Stimulated activated CD4-positive, alpha-beta T cell treated with anti-CD3 and anti-CD28 coated beads, Interleukin-1b, Interleukin-23, amount 100 ng/mL, for 24 hours (primary cell): ENCODE data around the gene C22orf15.

Source experiments
- DNase-seq, 4 experiments: peaks; one replicate each; pipeline ENCODE4 v3.0.0-alpha.2; 2020; ENCODE audit warnings: low read depth in 4 of 4, low spot score in 1 of 4

Gene C22orf15

DNA sequence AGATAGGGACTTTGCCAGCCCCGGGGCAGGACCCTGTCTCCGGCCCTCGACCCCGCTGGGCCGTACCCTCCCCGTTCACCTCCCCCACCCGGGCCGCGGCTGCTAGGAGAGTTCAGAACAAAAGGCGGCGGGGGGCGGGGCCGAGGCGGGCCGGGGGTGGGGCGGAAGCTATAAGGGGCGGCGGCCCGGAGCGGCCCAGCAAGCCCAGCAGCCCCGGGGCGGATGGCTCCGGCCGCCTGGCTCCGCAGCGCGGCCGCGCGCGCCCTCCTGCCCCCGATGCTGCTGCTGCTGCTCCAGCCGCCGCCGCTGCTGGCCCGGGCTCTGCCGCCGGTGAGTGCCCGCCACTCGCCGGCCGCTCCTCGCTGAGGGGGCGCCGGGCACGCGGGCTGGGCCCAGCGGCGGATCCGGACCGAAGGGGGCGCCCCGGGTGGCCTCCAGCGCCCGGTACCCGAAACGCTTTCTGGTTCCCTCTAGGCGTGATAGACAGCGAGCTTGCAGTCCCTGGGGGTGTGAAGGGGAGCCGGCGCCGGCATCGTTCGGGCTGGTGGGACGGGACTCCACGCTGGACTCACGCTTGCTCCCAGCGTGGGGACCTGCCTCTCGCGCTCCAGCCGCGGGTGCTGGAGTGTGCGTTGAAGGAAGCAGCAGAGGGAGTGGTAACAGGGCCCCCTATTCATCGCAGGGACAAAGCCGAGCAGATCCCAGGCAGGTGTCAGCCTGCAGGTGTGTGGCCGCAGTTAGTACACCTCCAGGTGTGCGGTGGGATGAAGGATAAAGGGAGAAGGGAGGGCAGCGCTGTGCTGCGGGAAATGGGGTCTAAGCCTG lies 10.1 kb downstream of the C22orf15 start, which contains the start of gene MMP11:
MMP11 (plus strand) TSS at position 201 of the 825 bp plus-strand sequence; CDS start at position 223, 22 bp downstream.
- DNase-seq = peak in 2 of 4 experiments; percentile 33 to 49

DNA sequence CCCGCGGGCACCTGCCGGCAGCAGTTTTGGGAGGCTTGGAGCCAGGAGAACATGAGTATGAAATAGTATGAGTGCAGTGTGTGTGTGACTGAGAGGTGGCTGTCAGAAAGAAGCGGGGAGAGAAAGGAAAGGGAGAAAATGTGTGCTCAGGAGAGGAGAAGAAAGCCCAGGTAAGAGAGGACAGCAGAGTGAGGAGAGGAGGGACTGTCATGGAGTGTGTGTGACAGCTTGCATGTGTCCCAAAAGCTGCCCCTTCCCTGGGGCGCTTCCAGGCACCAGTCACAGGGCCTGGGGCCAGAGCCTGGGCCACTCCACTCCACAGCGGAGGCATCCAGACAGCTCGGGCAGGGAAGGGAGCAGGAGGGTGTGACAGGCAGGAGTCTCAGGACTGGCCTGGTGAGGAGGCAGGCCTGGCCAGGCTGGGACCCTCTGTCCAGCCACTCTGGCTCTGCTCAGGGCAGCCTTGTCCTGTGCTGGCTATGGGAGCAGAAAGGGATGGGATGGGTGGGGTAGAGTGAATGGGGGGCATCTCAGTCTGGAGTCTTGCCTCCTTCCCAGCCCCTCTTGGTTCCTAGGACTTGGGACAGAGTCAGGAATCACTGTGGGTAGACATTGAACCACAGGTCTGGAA lies 10.8 kb downstream of the C22orf15 start:
- no peak for DNase-seq

GRCh38 chr22:23774114-23774921 lies 11.5 kb downstream of the C22orf15 start:
- no peak for DNase-seq

- no peak for DNase-seq
Observed at GRCh38 chr22:23774922-23775436, 12.2 kb downstream of the C22orf15 start.

GRCh38 chr22:23775779-23776375 lies 13.1 kb downstream of the C22orf15 start:
- DNase-seq = no peak

DNA sequence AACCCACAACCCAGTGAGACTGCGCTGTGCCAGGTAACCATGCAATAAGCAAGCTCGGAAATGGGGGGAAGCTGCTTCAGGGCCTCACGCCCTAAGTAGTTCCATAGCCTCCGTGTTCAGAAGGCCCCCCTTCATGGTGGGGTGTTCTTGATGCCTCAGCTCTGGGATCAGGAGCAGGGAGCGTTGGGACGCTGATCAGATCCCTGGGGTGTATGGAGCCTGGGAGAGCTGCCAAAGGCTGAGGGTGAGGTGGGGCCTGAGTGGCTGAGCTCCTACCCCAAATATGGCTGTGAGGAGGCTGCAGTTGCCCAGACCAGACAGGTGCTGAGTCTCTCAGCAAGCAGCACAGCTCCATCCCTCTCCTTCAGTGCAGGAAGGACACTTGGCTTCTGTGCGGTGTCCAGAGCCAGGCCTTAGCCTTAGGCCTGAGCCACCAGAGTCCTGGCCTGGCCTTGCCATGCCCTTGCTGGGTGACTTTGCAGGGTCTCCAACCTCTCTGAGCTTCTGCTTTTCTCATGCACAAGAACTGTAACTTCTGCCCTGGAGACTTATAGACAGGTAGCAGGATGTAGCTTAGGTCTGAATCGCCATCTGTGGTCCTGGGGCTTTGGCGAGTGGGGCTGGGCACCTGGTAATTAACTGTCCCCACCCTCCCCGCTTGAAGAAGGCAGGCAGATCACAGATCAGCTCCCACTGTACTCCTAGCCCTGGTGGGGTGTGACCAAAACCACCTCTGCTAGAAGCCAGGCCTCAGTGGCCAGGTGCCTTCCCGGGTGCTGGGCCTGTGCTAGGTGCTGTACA lies 15.2 kb downstream of the C22orf15 start:
- DNase-seq = no peak

- DNase-seq = no peak
Observed at GRCh38 chr22:23778577-23778900, 15.7 kb downstream of the C22orf15 start.

DNA sequence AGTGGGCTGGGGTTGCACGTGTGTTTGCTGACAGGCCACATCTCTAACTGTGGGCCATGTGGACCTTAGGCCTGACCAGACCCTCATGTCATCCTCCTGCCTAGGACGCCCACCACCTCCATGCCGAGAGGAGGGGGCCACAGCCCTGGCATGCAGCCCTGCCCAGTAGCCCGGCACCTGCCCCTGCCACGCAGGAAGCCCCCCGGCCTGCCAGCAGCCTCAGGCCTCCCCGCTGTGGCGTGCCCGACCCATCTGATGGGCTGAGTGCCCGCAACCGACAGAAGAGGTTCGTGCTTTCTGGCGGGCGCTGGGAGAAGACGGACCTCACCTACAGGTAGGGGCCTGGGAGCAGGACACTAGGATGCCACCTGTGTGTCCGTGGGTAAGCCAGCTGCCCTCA lies 16.3 kb downstream of the C22orf15 start:
- DNase-seq = no peak

DNA sequence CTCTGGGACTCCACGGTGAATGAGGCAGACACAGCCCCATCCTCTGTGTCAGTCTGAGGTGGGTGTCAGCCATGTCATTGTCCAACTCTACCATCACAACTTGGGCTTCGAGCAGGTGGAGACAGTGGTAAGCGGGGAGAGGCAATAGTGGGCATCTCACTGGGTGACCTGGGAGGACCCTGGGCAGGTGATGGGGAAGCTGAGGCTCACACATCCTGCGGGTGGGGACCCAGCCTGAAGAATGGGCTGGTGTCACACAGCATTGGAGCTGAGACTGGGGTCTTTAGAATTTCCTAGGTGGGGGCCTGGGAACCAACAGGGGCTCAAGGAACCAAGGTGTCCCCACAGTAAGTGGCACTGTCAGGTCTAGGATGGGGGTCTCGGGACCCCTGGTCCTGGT lies 16.9 kb downstream of the C22orf15 start:
- no peak for DNase-seq

- no peak for DNase-seq
Observed at GRCh38 chr22:23780146-23780748, 17.5 kb downstream of the C22orf15 start.

DNA sequence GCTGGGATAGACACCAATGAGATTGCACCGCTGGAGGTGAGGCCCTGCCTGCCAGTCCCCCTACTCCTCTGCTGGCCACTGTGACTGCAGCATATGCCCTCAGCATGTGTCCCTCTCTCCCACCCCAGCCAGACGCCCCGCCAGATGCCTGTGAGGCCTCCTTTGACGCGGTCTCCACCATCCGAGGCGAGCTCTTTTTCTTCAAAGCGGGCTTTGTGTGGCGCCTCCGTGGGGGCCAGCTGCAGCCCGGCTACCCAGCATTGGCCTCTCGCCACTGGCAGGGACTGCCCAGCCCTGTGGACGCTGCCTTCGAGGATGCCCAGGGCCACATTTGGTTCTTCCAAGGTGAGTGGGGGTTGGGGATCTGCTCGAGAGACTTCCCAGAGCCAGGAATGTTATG lies 18.3 kb downstream of the C22orf15 start:
- no peak for DNase-seq

GRCh38 chr22:23781511-23782183 lies 18.9 kb downstream of the C22orf15 start:
- DNase-seq = no peak

DNA sequence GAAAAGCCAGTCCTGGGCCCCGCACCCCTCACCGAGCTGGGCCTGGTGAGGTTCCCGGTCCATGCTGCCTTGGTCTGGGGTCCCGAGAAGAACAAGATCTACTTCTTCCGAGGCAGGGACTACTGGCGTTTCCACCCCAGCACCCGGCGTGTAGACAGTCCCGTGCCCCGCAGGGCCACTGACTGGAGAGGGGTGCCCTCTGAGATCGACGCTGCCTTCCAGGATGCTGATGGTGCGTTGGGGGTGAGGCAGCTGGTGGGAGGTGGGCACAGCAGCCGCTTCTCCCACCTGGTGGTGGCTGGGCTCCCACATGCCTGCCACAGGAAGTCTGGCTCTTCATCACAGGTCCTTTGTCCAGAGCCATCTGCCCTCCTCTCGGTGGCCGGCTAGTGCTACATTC lies 19.5 kb downstream of the C22orf15 start:
- DNase-seq = no peak

- no peak for DNase-seq
Observed at GRCh38 chr22:23782703-23783102, 19.9 kb downstream of the C22orf15 start.

DNA sequence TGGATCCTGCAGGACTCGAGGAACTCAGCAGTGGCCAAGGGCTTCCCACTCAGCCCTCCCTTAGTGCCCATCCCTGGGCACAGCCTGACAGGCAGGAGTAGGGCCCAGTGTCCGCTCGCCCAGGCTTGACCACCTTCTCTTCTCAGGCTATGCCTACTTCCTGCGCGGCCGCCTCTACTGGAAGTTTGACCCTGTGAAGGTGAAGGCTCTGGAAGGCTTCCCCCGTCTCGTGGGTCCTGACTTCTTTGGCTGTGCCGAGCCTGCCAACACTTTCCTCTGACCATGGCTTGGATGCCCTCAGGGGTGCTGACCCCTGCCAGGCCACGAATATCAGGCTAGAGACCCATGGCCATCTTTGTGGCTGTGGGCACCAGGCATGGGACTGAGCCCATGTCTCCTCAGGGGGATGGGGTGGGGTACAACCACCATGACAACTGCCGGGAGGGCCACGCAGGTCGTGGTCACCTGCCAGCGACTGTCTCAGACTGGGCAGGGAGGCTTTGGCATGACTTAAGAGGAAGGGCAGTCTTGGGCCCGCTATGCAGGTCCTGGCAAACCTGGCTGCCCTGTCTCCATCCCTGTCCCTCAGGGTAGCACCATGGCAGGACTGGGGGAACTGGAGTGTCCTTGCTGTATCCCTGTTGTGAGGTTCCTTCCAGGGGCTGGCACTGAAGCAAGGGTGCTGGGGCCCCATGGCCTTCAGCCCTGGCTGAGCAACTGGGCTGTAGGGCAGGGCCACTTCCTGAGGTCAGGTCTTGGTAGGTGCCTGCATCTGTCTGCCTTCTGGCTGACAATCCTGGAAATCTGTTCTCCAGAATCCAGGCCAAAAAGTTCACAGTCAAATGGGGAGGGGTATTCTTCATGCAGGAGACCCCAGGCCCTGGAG lies 20.7 kb downstream of the C22orf15 start:
- no peak for DNase-seq

GRCh38 chr22:23784215-23784732 lies 21.5 kb downstream of the C22orf15 start:
- DNase-seq = no peak

DNA sequence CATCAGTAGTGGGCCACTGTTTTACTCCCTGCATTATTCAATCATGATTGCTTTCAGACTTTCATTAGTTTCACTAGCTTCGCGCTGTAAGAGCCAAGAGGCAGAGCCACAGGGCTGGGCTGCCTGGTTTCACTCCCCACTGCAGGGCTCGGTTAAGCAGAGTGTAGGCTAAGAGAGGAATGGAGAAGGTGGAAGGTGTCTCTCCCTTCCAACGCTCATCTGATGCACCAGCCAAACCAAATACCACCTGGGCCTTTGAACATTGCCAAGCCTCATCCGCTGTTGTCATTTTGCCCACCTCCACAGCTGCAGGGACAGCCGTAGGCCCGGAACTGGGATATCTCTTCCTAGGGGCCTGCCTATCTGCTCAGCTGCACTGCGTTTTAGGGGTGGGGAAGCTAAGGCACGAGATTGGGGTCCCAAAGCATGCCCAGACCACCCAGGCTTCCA lies 23.5 kb downstream of the C22orf15 start:
- DNase-seq = no peak
